Measurements from ENCODE around the gene PPP1R3G. TPM values are rescaled to one million over a fixed set of nuclear protein-coding genes. Genes with fewer than 3 reads are reported as not detected.

The PPP1R3G gene
- total and polyA plus RNA-seq, 2 of the 13 experiments (the other 11 are each of a cell fraction or from before 2014, with no cell fraction given) = 1.2 to 1.3 TPM

DNA sequence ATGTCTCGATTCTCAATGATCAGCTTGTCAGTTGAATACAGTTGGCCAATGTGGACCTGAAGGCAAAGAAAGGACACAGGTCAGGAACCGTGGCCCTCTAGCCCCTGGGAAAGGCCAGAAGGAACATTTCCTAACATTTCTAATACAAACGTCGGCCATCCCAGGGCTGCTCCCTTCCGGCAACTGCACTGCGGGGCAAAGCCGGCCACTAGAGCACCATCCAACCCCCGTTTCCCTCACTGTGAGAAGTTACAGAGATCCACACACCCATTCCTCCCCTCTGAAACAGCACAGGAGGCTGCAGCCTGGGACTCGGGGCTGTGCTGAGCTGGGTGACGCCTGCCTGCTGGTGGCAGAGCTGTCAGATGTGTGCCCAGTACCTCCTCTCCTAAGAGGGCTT lies 24.3 kb downstream of the PPP1R3G start:
- Histone ChIP-seq H3K4me1 (ENCODE audit: insufficient read depth, low read length) (peaks cover 2% of the 10 kb centered on the region), H3K9ac (ENCODE audit: insufficient read depth, low read depth, low read length) (no peak overlapping the region), H3K79me2 (ENCODE audit: insufficient read depth, low read length) (no peaks in the 10 kb centered on the region), H3K27ac (ENCODE audit: extremely low read length, insufficient read depth, low read length) (no peak overlapping the region), H3K27me3 (ENCODE audit: control insufficient read depth in 1 of 2, insufficient read depth in 2 of 2, low read length in 2 of 2) (no peaks in the 10 kb centered on the region), H2AFZ (ENCODE audit: low read length) (no peak overlapping the region), H3K36me3 (replicated peaks in 1 of 2; ENCODE audit: control insufficient read depth in 1 of 2, insufficient read depth in 2 of 2, low read length in 2 of 2) (peaks cover 11 to 28% of the 10 kb centered on the region in 2 experiments; a peak in 3 of 5 replicates), H4K20me1 (ENCODE audit: insufficient read depth, low read length) (no peaks in the 10 kb centered on the region), H3K4me3 (replicated peaks in 1 of 3; ENCODE audit: insufficient read depth in 1 of 3, low read depth in 2 of 3, low read length in 3 of 3) (no peak overlapping the region), H3K9me3 (ENCODE audit: low read length) (no peaks in the 10 kb centered on the region), H3K4me2 (ENCODE audit: low read depth, low read length) (no peak overlapping the region)
- DNase-seq (ENCODE audit: low spot score) = no peak
- in situ Hi-C loops (cut with HindIII; ENCODE audit: extremely low pct_ligation_motif_present, low pct_unique_long_range_greater_than_20kb) (no loop called here), intact Hi-C loops (cut with micrococcal nuclease; ENCODE audit: unreplicated experiment) (no loop called here)
- TF ChIP-seq, protein P1, sequence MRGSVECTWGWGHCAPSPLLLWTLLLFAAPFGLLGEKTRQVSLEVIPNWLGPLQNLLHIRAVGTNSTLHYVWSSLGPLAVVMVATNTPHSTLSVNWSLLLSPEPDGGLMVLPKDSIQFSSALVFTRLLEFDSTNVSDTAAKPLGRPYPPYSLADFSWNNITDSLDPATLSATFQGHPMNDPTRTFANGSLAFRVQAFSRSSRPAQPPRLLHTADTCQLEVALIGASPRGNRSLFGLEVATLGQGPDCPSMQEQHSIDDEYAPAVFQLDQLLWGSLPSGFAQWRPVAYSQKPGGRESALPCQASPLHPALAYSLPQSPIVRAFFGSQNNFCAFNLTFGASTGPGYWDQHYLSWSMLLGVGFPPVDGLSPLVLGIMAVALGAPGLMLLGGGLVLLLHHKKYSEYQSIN (CRISPR knock-in tag; IDR thresholded peaks at IDR 0.05; ENCODE audit: borderline replicate concordance) = no peak
- 0 out of 2 replicates have a peak, but pooled peaks have one; percentile 46 for TF ChIP-seq ZNF891 (CRISPR knock-in tag; IDR thresholded peaks at IDR 0.05)
- ChIA-PET CTCF (ENCODE audit: low intra/inter-chr PET ratio, low total read pairs) (no interaction called here), POLR2A (no interaction called here)
- 92% methylated on average over 8 of the region's 10 CpGs for WGBS (ENCODE audit: low lambda C conversion rate)
- BruUV-seq (replicated peaks) = no TSS peak
- FAIRE-seq = no peak
- no peak for ATAC-seq

DNA sequence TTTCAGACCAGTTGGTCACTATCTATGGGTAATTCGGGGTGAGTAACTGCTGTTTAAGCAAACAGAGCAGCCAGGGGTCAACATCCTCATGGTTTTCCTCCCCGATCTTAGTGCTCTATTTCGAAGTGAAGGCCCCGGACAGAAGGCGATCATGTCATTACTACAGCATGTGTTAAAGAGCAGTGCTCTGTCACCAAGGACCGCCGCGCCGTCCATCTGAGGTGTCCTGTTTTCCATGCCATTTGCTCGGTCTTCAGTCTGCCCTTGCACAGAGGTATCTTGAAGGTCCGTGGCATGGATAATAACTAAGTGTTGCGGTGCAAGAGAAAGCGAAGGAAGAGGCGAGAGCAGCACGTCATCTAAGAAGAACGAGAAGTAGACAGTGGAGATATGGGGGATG lies 25.1 kb downstream of the PPP1R3G start:
- no peak for TF ChIP-seq MATR3 (CRISPR knock-in tag; IDR thresholded peaks at IDR 0.05)
- TF ChIP-seq ZSCAN29 (CRISPR knock-in tag; conservative IDR thresholded peaks at IDR 0.05) = no peak
- no peak for TF ChIP-seq ZFP1 (CRISPR knock-in tag; IDR thresholded peaks at IDR 0.05)
- no peak for TF ChIP-seq TCF12 (IDR thresholded peaks at IDR 0.05)
- no peak for TF ChIP-seq TCF12 (CRISPR knock-in tag; IDR thresholded peaks at IDR 0.05)
- TF ChIP-seq ZSCAN30 (CRISPR knock-in tag; IDR thresholded peaks at IDR 0.05) = no peak
- TF ChIP-seq FOXK1 (CRISPR knock-in tag; IDR thresholded peaks at IDR 0.05; ENCODE audit: borderline replicate concordance, low read depth) = no peak
- Histone ChIP-seq H3K9me3 (ENCODE audit: low read length) (no peaks in the 10 kb centered on the region), H3K4me2 (ENCODE audit: low read depth, low read length) (no peak overlapping the region), H3K9ac (ENCODE audit: insufficient read depth, low read depth, low read length) (no peak overlapping the region), H3K36me3 (replicated peaks in 1 of 2; ENCODE audit: control insufficient read depth in 1 of 2, insufficient read depth in 2 of 2, low read length in 2 of 2) (peaks cover 11 to 28% of the 10 kb centered on the region in 2 experiments; a peak in 3 of 5 replicates), H3K4me3 (replicated peaks in 1 of 3; ENCODE audit: insufficient read depth in 1 of 3, low read depth in 2 of 3, low read length in 3 of 3) (no peak overlapping the region), H3K79me2 (ENCODE audit: insufficient read depth, low read length) (no peaks in the 10 kb centered on the region), H3K4me1 (ENCODE audit: insufficient read depth, low read length) (peaks cover 10% of the 10 kb centered on the region), H3K27me3 (ENCODE audit: control insufficient read depth in 1 of 2, insufficient read depth in 2 of 2, low read length in 2 of 2) (no peaks in the 10 kb centered on the region), H2AFZ (ENCODE audit: low read length) (no peak overlapping the region), H4K20me1 (ENCODE audit: insufficient read depth, low read length) (no peaks in the 10 kb centered on the region), H3K27ac (ENCODE audit: extremely low read length, insufficient read depth, low read length) (no peak overlapping the region)
- no TSS peak for BruUV-seq (replicated peaks)
- intact Hi-C loops (cut with micrococcal nuclease; ENCODE audit: unreplicated experiment) (no loop called here), in situ Hi-C loops (cut with HindIII; ENCODE audit: extremely low pct_ligation_motif_present, low pct_unique_long_range_greater_than_20kb) (no loop called here)
- no peak for ATAC-seq
- ChIA-PET CTCF (ENCODE audit: low intra/inter-chr PET ratio, low total read pairs) (no interaction called here), POLR2A (no interaction called here)
- WGBS (ENCODE audit: low lambda C conversion rate) = 93% methylated on average over 16 of the region's 16 CpGs
- no peak for FAIRE-seq
- no peak for DNase-seq (ENCODE audit: low spot score)
